Stimulated activated CD8-positive, alpha-beta memory T cell treated with anti-CD3 and anti-CD28 coated beads, Interleukin-4, amount 100 ng/mL, for 4 hours (primary cell): ENCODE results near the gene RAB44.

Experiments used
- DNase-seq, 2 donors: peaks; one replicate each; pipeline ENCODE4 v3.0.0-alpha.2; 2020; ENCODE audit warnings: low read depth in 2 of 2, low spot score in 1 of 2

The RAB44 gene

DNA sequence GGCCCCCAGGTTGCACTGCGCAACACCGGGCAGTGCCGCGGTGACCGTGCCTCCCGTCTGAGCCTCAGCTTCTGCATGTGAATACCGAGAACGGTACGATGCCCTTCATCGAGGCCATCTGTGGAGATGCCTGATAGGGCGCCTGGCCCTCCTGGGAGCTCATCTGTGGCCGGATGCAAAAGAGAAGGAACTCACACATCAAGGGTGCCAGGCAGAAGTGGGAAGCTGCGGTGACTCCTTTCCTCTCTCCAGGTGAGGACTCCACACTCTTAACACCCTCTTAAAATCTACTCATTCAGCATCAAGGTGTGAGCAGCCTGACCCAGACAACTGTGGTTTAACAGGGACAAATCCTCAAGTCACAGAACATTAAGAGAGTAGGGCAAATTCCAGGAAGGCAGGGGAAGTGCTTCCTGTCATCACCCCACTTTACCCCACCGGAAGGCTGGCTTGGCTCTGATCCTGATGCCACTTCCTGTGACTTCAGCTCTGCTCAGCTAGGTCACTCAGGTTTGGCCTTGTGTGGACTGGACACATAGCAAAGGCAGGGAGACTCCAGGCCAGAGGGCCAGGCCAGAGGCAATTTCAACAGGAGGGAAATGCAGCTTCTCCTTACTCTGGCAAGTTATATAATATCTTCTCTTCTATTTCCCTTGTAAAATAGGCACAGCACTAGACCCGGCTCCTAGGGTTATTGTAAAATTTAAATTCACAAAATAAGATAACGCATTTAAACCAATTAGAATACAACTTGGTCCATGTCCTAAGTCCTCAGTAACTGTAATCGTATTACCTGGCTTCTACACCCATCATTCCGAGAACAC, 72.3 kb downstream of the RAB44 start:
- DNase-seq, result no peak

DNA sequence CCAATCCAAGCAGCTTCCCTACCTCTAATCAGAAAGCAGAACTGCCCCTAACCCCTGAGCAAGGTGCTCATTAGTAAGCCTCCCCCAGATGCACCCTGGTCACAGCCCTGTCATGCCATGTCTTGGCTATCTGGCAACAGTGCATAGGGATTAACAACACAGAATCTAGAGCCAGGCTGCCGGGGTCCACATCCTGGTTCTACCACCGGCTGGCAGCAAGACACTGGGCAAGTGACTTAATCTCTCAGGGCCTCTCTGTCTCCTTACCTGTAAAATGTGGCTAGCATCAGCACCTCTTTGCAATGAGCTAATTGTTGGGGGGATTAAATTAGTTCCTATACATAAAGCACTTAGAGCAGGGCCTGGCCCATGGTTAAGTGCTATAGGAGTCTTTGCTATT, 73.5 kb downstream of the RAB44 start:
- no peak for DNase-seq

- no peak for DNase-seq
These were observed 74.8 kb downstream of the RAB44 start for GRCh38 chr6:36772397-36772796.

- DNase-seq, result no peak
These were observed 76.7 kb downstream of the RAB44 start for GRCh38 chr6:36774331-36774730.

DNA sequence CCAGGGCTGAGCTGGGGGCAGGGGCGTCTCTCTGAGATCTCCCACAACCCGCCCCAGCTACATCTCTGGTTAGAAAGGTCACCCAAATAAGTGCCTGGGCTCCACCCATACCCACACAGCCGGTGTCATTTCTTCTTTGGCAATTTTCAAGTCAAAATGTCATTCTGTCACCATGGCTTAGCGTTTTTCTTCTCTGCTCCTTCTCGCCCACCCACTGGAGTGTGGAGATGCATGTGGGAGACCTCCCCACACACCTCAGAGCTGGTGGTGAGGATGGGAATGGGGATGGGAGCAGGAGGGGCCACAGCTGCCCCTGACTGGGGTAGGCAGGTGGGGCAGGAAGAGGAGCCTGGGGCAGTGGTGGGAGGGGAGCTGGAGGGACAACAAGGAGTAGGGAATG, 78.5 kb downstream of the RAB44 start:
- no peak for DNase-seq

- no peak for DNase-seq
These were observed 80.2 kb downstream of the RAB44 start for GRCh38 chr6:36777801-36778200.

DNA sequence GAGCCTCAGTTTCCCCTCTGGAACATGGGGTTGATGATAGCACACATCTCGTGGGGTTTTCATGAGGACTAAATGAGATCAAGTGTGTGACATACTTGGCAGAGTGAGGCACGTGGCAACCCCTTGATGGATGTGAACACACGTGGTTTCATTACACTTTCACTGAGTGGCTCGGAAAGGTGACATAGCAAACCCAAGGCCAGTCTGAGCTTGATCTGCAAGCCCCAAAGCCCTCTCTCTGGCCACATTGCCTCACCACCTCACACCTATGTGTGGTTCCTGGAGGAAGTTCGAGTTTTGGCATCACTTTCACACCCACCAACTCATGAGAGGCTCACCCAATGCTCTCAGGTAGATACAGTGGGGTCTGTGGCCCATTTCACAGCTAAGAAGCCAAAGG, 81.6 kb downstream of the RAB44 start:
- no peak for DNase-seq

GRCh38 chr6:36780442-36781177, 83.0 kb downstream of the RAB44 start:
- DNase-seq, result no peak

- DNase-seq, result no peak
These were observed 84.0 kb downstream of the RAB44 start for GRCh38 chr6:36781669-36782068.
